Panc1 (cell line): ENCODE measurements around the gene FZR1. TPM values are rescaled to one million over a fixed set of nuclear protein-coding genes. Genes with fewer than 3 reads are reported as not detected.
A peak's percentile ranks its signal among the peaks of the same experiment; 100 is the strongest.

Experiments used
- ATAC-seq: fragments of 200-7000 bp; cut with Tn5 transposase; 2 replicates; pipeline ENCODE4 v1.9.1; 2020; ENCODE audit warnings: mild to moderate bottlenecking, moderate library complexity
- BruUV-seq: library from RNA; stranded (reverse); fragments of 400-500 nt; replicated peaks from 2 replicates; lab custom pipeline; 2021; lab: Mats Ljungman, UMichigan
- CTCF ChIA-PET: fragments of 300-600 bp; sonication (Branson Sonifier 250); formaldehyde crosslinking; loops from one replicate; lab custom pipeline; 2022; ENCODE audit warnings: antibody characterized with exemption; lab: Charles Lee
- POLR2A ChIA-PET: fragments of 300-600 bp; sonication (Branson Sonifier 250); formaldehyde crosslinking; loops from one replicate; lab custom pipeline; 2022; ENCODE audit warnings: antibody characterized with exemption; lab: Charles Lee
- DNase-seq: peaks from one replicate; pipeline ENCODE4 v3.0.0-alpha.2; 2010; ENCODE audit warnings: low read depth, low spot score
- H3K27ac ChIP-seq: 2 replicates; pipeline ENCODE4 v1.5.1; 2011; ENCODE audit warnings: mild to moderate bottlenecking, low read length, inconsistent platforms
- H3K27me3 ChIP-seq: fragments of 200-500 bp; sonication (Bioruptor generic); 2 replicates; pipeline ENCODE4 v1.6.0; 2014; ENCODE audit warnings: low read length, inconsistent platforms; ENCODE audit not compliant: control insufficient read depth, insufficient read depth
- H3K36me3 ChIP-seq: fragments of 200-500 bp; sonication (Bioruptor generic); 2 replicates; pipeline ENCODE4 v1.5.1; 2014; ENCODE audit warnings: inconsistent platforms, mild to moderate bottlenecking, low read length, moderate library complexity; ENCODE audit not compliant: control insufficient read depth, insufficient read depth
- H3K4me1 ChIP-seq: 2 replicates; pipeline ENCODE4 v1.5.1; 2011; ENCODE audit warnings: inconsistent platforms, mild to moderate bottlenecking, low read length, moderate library complexity; ENCODE audit not compliant: control insufficient read depth, insufficient read depth
- H3K4me3 ChIP-seq, 2 experiments: 2 replicates each; pipeline ENCODE4 v1.5.1; 2011 to 2012; ENCODE audit warnings: low read depth in 2 of 2, low read length in 2 of 2, mild to moderate bottlenecking in 2 of 2, inconsistent platforms in 1 of 2, moderate library complexity in 1 of 2
- H3K9me3 ChIP-seq: fragments of 200-500 bp; sonication (Bioruptor generic); 2 replicates; pipeline ENCODE4 v1.5.1; 2014; ENCODE audit warnings: low read depth, mild to moderate bottlenecking, inconsistent platforms, low read length, moderate library complexity; ENCODE audit not compliant: control insufficient read depth, insufficient read depth
- CTCF ChIP-seq: fragments of 450-650 bp; IDR thresholded peaks from 2 replicates; pipeline ENCODE4 v1.5.1; 2017; ENCODE audit warnings: mild to moderate bottlenecking
- POLR2AphosphoS5 ChIP-seq: IDR thresholded peaks from 2 replicates; pipeline ENCODE4 v1.6.1; 2012; ENCODE audit warnings: mild to moderate bottlenecking, low read depth, low read length, moderate library complexity
- REST ChIP-seq, 2 experiments: IDR thresholded peaks; 2 replicates each; pipeline ENCODE4 v1.6.1; 2011 to 2012; ENCODE audit warnings: low read depth in 2 of 2, control low read depth in 1 of 2, low read length in 1 of 2, mild to moderate bottlenecking in 1 of 2, moderate library complexity in 1 of 2; ENCODE audit not compliant: insufficient read depth in 1 of 2
- SIN3A ChIP-seq: IDR thresholded peaks from 2 replicates; pipeline ENCODE4 v1.6.1; 2012; ENCODE audit warnings: low read depth, mild to moderate bottlenecking, low read length, moderate library complexity, borderline replicate concordance; ENCODE audit not compliant: insufficient read depth
- TCF7L2 ChIP-seq: IDR thresholded peaks from 2 replicates; pipeline ENCODE4 v1.6.1; 2011; ENCODE audit warnings: mild to moderate bottlenecking, low read depth, low read length, inconsistent platforms
- in situ Hi-C: cut with HindIII; loops from 2 replicates; pipeline ENCODE4 v1.10.0; 2016; ENCODE audit warnings: low sequenced_read_pairs, low pct_unique_long_range_greater_than_20kb
- intact Hi-C: fragments of 100-400 bp; cut with micrococcal nuclease; formaldehyde crosslinking; loops from one replicate; pipeline ENCODE4 v1.10.0; 2022; ENCODE audit not compliant: unreplicated experiment
- total RNA-seq: library from RNA; stranded (reverse); gene quantifications from one replicate; pipeline ENCODE4 v1.2.1, GENCODE V29; 2021; ENCODE audit not compliant: unreplicated experiment

The FZR1 gene
- total RNA-seq, 1 experiment from 2014 or later = 48.7 TPM

GRCh38 chr19:3479834-3480215 is 26.3 kb upstream of the FZR1 start:
- intact Hi-C loops (no loop called here), in situ Hi-C loops (no loop called here)
- H3K27me3 ChIP-seq = no peaks in the 10 kb centered on the region
- TF ChIP-seq CTCF = no peak
- BruUV-seq = no TSS peak
- ChIA-PET CTCF (interaction anchor here (0.6 to 1.2 kb wide), 5 partner anchors 9 to 831 kb away, joined by 4 to 12 read pairs (median 7); no protein-coding TSS in a partner anchor), POLR2A (no interaction called here)
- DNase-seq (no peak), ATAC-seq (peak; percentile 35; the same call in 1 of the 2 replicates)
- H3K27ac ChIP-seq = no peak overlapping the region
- H3K36me3 ChIP-seq = no peaks in the 10 kb centered on the region
- no peaks in the 10 kb centered on the region for H3K4me1 ChIP-seq
- no peaks in the 10 kb centered on the region for H3K9me3 ChIP-seq
- no peak overlapping the region for H3K4me3 ChIP-seq

GRCh38 chr19:3480383-3481091 is 25.6 kb upstream of the FZR1 start, which contains the start of gene SMIM24:
SMIM24 (minus strand) TSS chr19:3480525; CDS start chr19:3480463, 62 bp downstream.
- BruUV-seq = no TSS peak
- CTCF ChIA-PET = no interaction called here
- H3K4me3 ChIP-seq = no peak within 1 kb of the TSS
- no peak within 1 kb of the TSS for H3K27ac ChIP-seq
- H3K36me3 ChIP-seq = no peaks in the 10 kb centered on the region
- POLR2A ChIA-PET = no interaction called here
- no peaks in the 10 kb centered on the region for H3K27me3 ChIP-seq
- in situ Hi-C loops (no loop called here), intact Hi-C loops (no loop called here)
- 0 out of 2 replicates have a peak, but pooled peaks have one; percentile 13 for ATAC-seq
- no peak for DNase-seq
- TF ChIP-seq TCF7L2 = no peak
- no peak for TF ChIP-seq CTCF
- TF ChIP-seq POLR2AphosphoS5 = no peak
- TF ChIP-seq REST (IDR thresholded peaks at IDR 0.05; ENCODE audit: insufficient read depth in 1 of 2, low read depth in 2 of 2, low read length in 1 of 2) = no peak
- no peak for TF ChIP-seq SIN3A
- no peaks in the 10 kb centered on the region for H3K9me3 ChIP-seq
- no peaks in the 10 kb centered on the region for H3K4me1 ChIP-seq
